NCI-H2107 (cell line): ENCODE results near the gene TCERG1L.
A peak's percentile ranks its signal among the peaks of the same experiment; 100 is the strongest.

Experiments used
- DNase-seq: peaks from one replicate; lab custom pipeline; 2025; lab: John Stamatoyannopoulos, UW

The TCERG1L gene

DNA sequence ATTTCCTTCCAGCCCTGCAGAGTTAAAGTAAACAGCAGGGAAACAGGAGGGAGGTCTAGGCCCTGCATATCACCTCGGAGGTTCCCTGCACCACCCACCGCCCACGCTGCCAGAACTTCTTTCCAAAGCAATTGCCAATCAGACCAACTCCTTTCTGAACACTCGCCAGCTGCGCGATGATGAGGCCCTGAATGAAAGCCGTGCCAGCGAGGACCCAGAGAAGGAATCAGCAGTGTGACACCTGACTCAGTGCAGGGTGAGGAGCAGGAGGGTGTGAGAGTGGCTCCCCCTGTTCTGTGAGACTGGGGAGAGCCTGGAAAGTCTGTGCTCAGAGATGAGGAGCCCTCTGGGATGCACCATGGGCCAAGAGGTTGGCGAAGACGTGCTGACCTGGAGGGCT is 3.3 kb upstream of the TCERG1L start:
- no peak for DNase-seq

DNA sequence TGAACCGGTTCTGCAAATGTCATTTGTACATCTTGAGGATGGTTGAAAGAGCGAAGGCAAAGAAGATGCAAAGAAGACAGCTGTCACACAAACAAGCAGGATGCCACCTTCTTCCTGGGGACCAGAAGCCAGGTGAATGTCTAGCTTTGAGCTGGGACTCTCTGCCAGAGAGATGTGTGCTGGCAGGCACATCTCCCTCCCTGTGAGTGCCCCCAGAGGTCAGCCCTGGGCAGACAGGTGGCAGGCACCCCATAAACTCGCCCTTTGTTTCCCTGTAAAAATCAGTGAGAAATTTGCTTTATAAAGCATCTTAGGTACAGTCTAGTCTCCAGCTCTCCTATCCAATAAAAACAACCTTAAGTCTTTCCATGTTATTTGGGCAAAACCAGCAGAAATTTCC is 2.6 kb upstream of the TCERG1L start:
- no peak for DNase-seq

DNA sequence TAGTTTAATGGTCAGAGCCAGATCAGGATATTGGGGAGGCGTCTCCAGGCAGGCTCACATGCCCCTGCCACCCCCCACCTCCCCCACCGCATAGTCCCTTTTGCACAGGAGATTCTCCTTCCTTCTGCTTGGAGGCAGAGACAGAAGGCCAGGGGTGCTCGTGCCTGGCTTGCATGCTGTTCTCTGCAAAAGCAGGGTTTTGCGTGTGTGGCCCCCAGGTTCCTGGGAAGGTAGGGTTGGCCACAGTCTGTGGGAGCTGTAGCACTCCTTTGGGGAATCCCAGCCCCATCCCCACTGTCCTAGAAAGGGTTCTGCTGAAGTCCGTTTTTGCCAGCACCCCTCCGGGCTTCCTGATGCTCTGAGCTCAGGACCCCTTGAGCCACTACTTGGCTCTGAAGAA is 1.9 kb upstream of the TCERG1L start:
- no peak for DNase-seq

DNA sequence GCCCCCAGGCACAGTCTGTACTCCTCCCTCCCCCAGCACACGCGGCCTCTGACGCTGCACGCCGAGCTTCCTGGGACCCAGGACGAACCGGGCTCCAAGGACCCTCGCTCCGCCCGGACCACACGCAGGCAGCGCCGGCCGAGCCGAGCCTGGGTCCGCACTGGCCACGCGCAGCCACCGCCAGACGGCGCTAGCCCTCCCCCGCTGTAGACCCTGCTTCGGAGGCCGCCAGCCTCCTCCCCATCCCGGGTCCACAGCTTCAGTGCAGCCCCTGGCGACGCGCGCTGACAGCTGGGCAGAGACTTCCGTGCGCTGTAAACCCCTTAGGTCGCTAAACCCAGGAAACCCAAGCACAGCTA is 936 bp upstream of the TCERG1L start:
- peak; percentile 14 for DNase-seq

DNA sequence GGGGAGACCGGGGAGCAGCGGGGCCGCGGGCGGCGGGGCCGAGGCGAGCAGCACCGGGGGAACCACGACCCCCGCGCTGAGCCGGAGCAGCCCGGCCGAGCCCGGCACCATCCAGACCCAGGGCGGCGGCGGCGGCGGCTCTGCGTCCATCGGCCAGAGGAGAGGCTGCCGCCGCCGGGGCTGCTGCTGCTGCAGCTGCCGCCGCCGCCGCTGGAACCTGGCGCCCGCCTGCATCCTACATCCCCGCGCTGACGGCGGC is 190 bp downstream of the TCERG1L start:
- DNase-seq = no peak

DNA sequence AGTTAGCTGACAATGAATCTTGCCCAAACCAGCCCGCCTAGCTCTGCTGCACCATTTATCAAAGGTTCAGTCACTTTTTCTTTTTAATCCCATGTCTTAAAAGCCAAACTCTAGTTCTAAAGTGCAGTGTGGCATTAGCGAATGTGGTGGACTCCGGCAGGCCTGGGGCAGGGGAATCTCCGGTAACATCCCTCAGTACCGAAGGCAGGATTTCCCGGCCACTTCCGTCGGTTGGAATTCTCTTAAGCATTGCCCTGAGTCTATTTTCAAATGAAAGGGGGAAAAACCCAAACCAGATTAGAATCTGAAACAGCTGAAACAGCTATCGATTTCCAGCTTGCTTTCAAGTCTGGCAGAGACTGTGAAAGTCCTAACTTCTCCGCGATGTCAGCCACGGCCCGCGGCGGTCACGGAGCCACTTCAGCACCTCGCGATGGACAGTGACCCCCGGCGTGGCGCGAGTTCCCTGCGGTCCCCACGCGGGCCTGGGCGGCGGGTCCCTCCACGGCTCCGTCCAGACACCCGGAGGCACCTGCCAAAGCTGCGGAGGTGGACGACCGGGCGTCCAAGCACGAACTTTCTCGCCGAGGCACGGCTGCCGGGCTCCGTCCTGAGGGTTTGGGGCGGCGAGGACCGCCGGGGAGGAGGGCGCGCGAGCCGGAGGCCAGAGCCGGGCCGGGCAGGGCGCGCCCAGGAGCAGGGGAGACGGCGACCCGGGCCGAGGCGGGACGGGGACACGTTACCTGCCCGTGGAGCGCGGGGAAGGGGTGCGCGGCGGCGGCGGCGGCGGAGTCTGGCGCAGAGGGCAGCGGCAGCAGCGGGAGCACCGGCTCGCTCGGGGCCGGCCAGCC is 745 bp downstream of the TCERG1L start:
- peak; percentile 1 for DNase-seq

DNA sequence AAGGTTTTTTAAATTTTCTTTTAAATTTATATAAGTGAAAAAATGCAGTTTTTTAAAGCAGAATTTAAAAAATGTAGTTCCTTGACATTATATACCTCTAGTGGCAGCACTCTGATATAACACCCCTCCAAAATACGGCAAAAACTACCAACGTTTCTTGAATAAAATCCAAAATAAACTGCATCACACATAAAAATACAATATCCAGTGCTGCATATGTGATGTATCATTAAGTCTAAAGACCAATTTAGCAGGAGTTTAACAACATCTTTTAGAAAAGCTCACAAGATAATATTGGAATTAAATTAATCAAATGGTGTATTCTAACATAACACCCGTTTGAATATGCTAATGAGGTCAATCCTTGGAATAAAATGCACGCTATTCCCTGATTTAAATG is 1.4 kb downstream of the TCERG1L start:
- DNase-seq = no peak

DNA sequence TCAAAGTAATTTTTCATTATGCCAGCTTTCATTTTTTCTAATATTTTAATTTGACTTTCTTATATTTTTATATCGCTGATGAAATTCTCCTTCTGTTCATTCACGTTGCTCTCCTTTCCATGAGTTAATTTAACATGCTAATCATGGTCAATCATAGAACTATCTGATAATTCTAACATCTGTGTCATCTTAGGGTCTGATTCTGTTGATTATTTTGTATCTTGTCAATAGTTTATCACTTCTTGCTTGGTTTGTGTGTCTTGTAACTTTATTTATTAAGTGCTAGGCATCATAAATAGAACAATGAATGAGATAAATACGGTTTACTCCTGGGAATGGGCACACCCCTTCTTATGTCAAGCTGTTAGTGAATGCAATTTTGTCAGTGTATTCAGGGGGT is 11.0 kb downstream of the TCERG1L start:
- DNase-seq = no peak

DNA sequence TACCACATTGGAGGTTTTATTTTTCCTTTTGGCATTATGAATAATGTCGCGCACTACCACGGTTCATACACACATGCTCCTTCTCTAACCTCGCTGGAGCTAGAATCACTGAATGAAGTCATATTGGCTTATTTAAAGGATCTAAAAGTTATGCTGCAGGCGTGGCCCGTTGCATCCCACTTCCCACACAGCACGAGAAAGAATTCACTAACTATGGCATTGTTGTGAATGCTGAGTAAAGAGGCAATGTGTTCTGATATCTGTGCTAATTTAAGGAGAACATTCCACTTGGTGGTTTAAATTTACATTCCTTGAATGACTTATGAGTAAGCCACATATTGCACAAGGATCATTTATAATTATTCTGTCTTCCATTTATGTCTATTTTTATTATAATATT is 20.7 kb downstream of the TCERG1L start:
- DNase-seq = no peak

DNA sequence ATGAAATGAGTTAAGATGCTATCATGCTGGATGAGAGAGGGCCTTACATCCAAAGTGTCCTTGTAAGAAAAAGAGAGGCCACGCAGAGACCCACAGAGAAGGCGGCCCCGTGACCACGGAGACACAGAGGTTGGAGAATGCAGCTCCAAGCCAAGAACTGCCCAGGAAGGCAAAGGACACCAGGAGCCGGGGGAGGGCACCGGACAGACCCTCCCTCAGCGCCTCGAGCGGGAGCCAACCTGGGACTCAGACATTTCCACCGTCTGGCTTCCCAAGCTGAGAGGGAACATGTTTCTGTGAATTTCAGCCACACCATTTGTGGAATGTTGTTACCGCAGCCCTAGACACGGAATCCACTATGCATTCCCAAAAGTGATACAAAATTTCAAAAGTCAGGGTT is 22.9 kb downstream of the TCERG1L start:
- no peak for DNase-seq

DNA sequence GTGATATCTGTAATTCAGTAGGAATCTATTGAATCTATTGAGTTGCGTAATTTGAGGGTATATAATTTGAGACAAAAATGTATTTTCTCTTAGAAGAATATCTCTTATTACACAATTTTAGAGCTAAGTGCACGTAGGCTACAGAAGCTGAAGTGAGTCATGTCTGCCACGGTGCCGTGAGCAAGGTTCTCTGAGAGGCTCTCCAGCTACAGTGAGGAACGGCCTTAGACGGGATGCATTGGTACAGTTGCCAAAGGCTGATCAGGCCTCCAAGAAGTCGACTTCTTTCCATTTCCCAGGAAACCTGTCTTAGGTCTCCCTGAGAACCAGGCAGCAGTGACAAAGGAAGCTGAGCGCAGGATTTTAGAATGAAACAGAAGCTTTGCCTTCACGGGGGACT is 28.6 kb downstream of the TCERG1L start:
- no peak for DNase-seq

DNA sequence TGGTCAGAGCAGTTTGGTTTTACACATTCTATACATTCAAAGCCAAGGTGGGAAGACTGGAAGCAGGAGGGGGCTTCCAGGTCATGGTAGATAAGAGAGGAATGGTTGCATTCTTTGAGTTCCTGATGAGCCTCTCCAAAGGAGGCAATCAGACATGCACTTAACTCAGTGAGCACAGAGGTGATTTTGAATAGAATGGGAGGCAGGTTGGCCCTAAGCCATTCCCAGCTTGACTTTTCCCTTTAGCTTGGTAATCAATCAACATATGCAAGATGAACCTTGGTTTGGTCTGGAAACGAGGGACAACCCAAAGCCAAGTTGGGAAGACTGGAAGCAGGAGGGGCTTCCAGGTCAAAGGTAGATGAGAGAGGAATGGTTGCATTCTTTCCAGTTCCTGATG is 31.4 kb downstream of the TCERG1L start:
- DNase-seq = no peak

DNA sequence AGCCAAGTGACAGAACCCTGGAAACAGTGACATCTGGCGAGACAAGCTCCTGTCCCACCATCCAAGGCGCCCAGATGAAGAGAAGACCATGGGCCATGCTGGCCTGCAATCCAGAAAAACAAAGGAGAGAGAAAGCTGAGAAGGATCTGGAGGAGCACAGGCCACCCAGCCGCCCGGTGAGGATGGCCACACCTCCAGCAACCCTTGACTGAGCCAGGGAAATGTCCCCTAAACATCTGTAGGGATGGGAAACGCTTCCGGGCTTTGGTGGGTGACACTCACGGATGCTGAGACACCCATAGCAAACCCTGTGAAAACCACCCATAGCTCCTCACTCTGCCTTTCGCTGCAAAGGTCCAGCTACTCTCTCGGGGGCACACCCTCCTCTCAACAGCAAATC is 32.0 kb downstream of the TCERG1L start:
- DNase-seq = no peak

DNA sequence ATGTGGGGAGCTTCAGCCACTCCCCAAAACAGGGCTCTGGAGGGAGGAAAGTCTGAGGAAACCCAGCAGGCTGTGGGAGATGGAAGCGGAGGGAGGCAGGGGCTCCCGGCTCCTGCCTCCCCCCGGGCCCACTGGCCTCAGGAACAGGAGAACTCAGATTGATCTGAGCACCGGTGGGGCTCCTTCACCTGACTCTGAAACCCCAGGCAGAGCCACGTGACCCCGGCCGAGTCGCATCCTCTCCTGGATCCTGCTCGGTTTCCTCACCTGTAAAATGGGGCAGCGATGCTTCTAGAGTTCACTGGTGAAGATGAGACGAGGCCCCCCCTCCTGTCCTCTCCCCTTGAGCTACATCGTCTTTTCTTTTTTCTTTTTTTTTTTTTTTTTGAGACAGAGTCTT is 33.6 kb downstream of the TCERG1L start:
- DNase-seq = no peak

DNA sequence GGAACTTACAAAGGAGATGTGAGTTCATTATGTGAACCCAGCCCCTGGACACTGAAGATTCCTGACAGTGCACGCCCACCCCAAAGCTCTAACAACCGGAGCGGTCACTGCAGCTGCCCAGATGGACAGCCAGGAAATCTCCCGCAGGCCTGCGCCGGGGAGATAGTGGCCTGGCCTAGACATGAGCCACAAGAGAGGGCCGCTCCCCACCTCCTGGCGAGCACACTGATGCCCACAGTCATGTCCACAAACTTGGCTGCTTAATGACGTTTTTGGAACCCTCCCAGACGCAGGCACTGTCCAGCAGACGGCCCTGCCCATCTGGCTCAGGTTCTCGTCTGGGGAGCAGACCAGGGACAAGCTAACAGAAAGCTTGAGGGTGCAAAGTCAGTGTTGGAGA is 34.2 kb downstream of the TCERG1L start:
- DNase-seq = no peak

DNA sequence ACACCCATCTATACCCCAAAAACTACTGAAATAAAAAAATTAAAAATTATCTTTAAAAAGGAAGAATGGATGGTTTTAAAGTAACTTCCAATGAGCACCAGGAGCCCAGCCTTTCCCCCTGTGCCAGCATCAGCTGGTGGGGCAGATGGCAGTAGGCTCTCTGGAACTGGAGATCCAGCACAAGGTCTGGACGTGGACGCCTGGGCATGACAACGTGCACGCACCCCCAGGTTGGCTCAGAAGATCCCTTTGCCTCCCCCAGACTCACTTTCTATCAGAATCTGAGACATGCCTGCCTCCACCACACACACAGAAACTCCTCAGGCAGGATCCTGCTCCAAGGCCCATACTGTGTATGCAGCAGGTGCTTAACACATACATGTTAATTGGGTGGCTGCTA is 35.8 kb downstream of the TCERG1L start:
- no peak for DNase-seq

DNA sequence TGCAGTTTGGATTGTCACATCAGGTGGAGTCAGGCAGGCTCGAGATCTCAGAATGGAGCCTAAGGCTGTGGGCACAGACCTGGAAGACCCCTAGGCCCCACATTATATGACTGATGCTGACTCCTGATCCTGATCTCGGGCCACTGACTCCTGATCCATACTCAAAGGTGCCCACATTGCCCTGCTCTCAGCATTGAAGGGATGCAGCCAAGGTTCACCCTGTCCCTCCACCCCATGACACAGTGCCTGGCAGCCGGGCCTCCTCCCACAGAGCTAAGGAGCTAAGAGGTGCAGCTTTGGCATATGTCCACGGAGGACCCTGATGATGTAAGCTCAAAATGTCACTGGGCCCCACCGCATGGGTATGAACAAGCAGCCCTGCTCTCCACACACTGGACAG is 36.6 kb downstream of the TCERG1L start:
- DNase-seq = no peak

DNA sequence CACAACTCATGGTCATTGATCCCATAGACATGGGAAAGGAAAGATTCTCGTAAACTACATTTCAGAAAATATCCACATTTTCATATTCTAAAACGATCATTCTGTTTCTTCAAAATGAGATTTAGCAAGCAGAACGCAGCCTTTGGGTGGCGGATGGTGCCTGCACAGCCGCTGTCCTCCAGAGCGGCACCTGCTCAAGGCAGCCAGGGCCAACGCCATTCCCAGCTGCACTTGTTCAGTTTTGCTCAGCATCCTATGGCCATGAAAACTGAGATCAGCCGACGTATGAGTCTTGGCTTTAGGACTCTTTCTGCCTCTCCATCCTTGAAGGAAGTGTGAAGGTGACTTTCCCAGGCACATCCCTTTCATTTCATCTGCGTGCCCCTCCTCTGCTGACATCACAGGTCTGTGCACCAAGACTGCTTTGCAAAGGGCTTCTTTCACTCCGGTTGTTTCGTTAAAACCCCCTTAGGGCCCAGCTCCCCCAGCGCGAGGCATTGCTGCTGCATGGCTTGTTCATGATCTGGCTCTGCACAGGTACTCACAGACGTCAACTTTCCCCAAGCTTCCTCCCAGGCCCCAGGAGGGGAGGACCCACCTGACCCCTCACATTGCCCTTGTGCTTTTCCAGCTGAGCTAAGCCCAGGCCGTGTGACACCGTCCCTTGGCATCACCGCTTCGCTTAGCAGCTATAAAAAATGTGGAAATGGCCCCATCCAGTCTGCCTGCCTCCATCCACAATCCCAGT is 37.2 kb downstream of the TCERG1L start:
- no peak for DNase-seq

DNA sequence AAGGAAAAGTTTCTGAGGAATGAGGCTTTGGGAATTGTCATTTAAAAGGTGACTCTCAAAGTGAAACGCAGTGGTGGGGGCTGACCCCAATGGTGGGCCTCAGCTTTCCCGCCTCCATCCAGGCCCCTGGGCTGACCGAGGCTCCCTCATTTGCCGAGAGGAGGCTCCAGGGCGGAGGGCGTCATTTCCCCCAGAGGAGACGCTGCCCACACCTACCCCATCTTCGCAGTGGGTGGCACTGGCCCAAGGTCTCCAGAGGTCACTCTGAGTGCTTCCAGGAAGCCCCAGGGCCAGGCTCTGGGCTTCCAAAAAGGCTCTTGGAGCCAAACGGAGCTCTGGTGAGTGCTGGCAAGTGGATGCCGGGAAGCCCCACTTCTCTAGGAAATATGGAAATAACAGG is 38.0 kb downstream of the TCERG1L start:
- DNase-seq = no peak

DNA sequence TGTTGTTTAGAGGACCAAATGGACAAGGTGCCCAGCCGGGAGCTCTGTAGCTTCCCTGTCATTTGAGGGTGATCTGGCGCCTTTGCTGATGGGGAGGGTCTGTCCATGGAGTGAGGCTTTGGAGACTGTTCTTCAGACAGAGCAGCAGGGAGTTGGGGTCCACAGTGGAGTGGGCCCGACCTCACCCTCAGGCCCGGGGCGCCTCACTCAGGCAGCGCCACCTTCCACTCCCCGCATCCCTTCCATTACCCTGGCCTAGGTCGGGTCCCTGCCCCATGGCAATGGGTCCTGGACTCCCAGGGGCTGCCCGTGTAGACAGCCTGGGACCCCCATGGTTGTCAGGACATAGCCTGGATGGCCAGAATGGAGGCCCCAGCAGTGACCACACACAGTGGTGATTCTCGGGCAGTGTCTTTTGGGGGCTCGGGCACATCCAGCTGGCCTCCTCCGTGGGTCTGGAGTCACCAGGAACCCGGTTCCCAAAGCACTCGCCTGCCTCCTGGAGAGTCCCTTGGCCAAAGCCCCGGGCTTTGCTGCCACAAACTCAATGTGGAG is 38.5 kb downstream of the TCERG1L start:
- DNase-seq = no peak

DNA sequence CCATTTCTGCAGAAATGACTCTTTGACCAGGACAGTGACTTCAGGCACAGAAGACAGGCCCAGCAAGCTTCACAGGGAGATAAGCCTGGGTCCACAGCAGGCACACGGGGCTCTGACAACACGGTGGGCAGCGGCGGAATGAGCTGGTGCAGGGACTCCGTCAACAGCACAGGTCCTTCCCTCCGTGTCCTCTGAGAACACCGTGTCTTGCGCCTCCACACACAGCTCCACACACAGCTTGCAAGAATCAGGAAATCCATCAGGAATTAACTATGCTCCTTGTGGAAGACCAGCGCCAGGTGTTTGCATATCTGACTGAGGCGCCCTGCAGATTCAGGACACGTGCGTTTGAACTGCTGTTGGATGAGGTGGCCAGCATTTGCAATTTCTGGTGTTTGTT is 39.6 kb downstream of the TCERG1L start:
- DNase-seq = no peak

DNA sequence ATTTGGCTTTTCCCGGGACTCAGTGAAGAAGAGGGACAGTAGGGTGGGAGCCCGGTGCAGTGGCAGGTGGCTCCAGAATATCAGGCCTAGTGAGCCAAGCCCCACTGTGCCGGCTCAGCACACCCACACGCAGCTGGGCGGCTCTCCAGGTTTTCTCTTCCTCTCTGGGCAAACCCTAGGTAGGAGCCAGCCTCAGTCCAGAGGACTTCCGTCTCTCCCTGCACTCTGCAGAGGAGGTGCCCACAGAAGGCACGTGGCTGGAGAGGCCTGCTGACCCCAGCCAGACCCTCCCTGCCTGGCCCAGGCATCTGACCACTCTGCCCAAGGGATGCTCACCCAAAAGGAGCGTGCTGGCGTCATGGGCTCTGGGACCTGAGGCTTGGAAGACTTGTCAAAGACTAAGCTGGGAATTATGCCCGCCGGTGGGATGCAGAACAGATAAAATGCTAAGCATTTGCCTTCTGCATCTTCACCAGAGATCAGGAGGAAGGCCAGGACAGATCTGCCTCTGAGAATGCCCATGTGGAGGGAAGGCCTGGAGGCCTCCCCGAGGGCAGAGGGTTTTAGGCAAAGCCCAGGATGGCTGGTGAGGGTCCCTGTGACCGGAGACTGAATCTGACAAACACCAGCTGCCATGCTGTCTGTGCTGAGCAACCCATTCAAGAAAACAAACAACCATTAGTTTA is 40.2 kb downstream of the TCERG1L start:
- DNase-seq = no peak
